Gastrocnemius medialis (tissue), 4 donors: ENCODE results near the gene WAPL. TPM values are rescaled to one million over a fixed set of nuclear protein-coding genes. Genes with fewer than 3 reads are reported as not detected.

Source experiments
- ATAC-seq, 2 donors: fragments of 150-250 bp; one replicate each; pipeline ENCODE4 v1.9.1; 2016
- DNase-seq, 2 donors: peaks; one replicate each; pipeline ENCODE4 v3.0.0-alpha.2; 2019
- H3K27ac ChIP-seq, 4 donors: fragments of 200-600 bp; sonication (generic); 1 replicate in 1 of 4; 2 replicates in 3 of 4; pipeline ENCODE4 v1.5.1; 2016 to 2018; ENCODE audit warnings: mild to moderate bottlenecking in 2 of 4, moderate library complexity in 1 of 4
- H3K27me3 ChIP-seq, 3 donors: fragments of 200-600 bp; sonication (generic) in 2 of 3; 1 replicate in 1 of 3; 2 replicates in 2 of 3; pipeline versions ENCODE4 v1.5.1 to v1.6.0; 2016 to 2019; ENCODE audit warnings: mild to moderate bottlenecking in 1 of 3, moderate library complexity in 1 of 3
- H3K36me3 ChIP-seq, 2 donors: fragments of 200-600 bp; sonication (generic) in 1 of 2; one replicate each; pipeline ENCODE4 v1.5.1; 2017 to 2018
- H3K4me1 ChIP-seq, 2 donors: fragments of 200-600 bp; sonication (generic) in 1 of 2; one replicate each; pipeline ENCODE4 v1.5.1; 2016 to 2017; ENCODE audit warnings: mild to moderate bottlenecking in 2 of 2
- H3K4me3 ChIP-seq, 4 donors: fragments of 200-600 bp; sonication (generic) in 3 of 4; 1 replicate in 1 of 4; 2 replicates in 3 of 4; pipeline ENCODE4 v1.5.1; 2016 to 2019; ENCODE audit warnings: mild to moderate bottlenecking in 2 of 4
- H3K9me3 ChIP-seq, 3 donors: fragments of 200-600 bp; sonication (generic) in 2 of 3; 1 replicate in 1 of 3; 2 replicates in 2 of 3; pipeline ENCODE4 v1.5.1; 2016 to 2019
- CTCF ChIP-seq, 5 experiments: fragments of 450-650 bp in 3 of 5; fragments of 200-600 bp in 2 of 5; sonication (generic) in 2 of 5; IDR thresholded peaks in 4 of 5; conservative IDR thresholded peaks in 1 of 5; 1 replicate in 4 of 5; 2 replicates in 1 of 5; pipeline ENCODE4 v1.5.1; 2016 to 2019; ENCODE audit warnings: antibody characterized with exemption in 5 of 5, mild to moderate bottlenecking in 3 of 5, moderate library complexity in 3 of 5
- POLR2A ChIP-seq, 2 donors: fragments of 450-650 bp; IDR thresholded peaks; one replicate each; pipeline ENCODE4 v1.6.1; 2017; ENCODE audit warnings: antibody characterized with exemption in 2 of 2, mild to moderate bottlenecking in 2 of 2, moderate library complexity in 2 of 2
- in situ Hi-C, 4 donors: fragments of 200-750 bp; cut with MboI; loops; one replicate each; pipeline versions ENCODE4 v1.15.0 to v1.8.0; 2017; ENCODE audit warnings: low sequenced_read_pairs in 4 of 4
- intact Hi-C: fragments of 100-400 bp; cut with DNase I; formaldehyde crosslinking; loops from one replicate; pipeline ENCODE4 v1.15.1; 2023; ENCODE audit warnings: low total_unique reads
- total RNA-seq, 4 donors: library from RNA; depleted of rRNA; stranded (reverse); fragments of >200 nt; gene quantifications; one replicate each; pipeline versions ENCODE4 v1.1.0 to v1.2.3, GENCODE V29; 2016

WAPL gene
- total RNA-seq, 4 donors from 2014 or later = 36.9 to 43.4 (median 39.6) TPM

- H3K9me3 ChIP-seq = no peaks in the 10 kb centered on the region
- peaks cover 12 to 17% of the 10 kb centered on the region in 2 donors for H3K4me1 ChIP-seq
- ATAC-seq (no peak), DNase-seq (no peak)
- no peak overlapping the region for H3K27ac ChIP-seq
- in situ Hi-C loops (no loop called here), intact Hi-C loops (no loop called here)
- H3K36me3 ChIP-seq = peaks cover 0 to 71% of the 10 kb centered on the region in 2 donors
- TF ChIP-seq CTCF (IDR thresholded peaks at IDR 0.05 in 4 of 5, conservative IDR thresholded peaks at IDR 0.05 in 1 of 5) = no peak
- no peak for TF ChIP-seq POLR2A (IDR thresholded peaks at IDR 0.05)
- no peaks in the 10 kb centered on the region for H3K27me3 ChIP-seq
- no peak overlapping the region for H3K4me3 ChIP-seq
Measured at GRCh38 chr10:86440874-86441843, 80.4 kb downstream of the WAPL start.

DNA sequence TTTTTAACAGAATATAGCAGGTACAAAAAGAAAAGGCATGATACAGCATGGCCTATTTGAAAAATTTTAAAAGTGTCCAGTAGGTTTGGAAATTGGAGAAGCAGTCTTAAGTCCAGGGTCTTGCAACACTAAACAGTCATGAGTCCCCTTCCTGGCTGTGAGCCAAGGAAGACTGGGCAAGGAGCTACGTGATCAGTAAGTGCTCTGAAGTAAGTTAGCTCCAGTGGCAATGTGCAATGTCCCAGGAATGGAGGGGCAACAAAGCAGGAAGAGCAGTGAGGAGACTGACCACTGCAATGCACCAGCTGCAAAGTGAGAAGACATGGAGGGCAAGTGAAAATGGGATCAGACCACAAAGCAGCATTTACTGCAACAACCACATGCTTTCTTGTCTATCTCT lies 82.0 kb downstream of the WAPL start:
- TF ChIP-seq POLR2A (IDR thresholded peaks at IDR 0.05) = no peak
- TF ChIP-seq CTCF (IDR thresholded peaks at IDR 0.05 in 4 of 5, conservative IDR thresholded peaks at IDR 0.05 in 1 of 5) = peak in 3 of 5 experiments; percentile 21 to 24 (median 22)
- in situ Hi-C loops = no loop called here
- H3K27ac ChIP-seq = peak overlapping the region; percentile 55 to 69 (median 62)
- H3K36me3 ChIP-seq = peaks cover 0 to 69% of the 10 kb centered on the region in 2 donors
- peaks cover 12 to 17% of the 10 kb centered on the region in 2 donors for H3K4me1 ChIP-seq
- no peaks in the 10 kb centered on the region for H3K27me3 ChIP-seq
- intact Hi-C loops = loop anchor here (2.0 kb wide), 2 partner anchors 39 to 95 kb away; no protein-coding TSS in a partner anchor
- H3K9me3 ChIP-seq = no peaks in the 10 kb centered on the region
- ATAC-seq (peak; percentile 98 to 99), DNase-seq (peak; percentile 78 to 96)
- H3K4me3 ChIP-seq = no peak overlapping the region

DNA sequence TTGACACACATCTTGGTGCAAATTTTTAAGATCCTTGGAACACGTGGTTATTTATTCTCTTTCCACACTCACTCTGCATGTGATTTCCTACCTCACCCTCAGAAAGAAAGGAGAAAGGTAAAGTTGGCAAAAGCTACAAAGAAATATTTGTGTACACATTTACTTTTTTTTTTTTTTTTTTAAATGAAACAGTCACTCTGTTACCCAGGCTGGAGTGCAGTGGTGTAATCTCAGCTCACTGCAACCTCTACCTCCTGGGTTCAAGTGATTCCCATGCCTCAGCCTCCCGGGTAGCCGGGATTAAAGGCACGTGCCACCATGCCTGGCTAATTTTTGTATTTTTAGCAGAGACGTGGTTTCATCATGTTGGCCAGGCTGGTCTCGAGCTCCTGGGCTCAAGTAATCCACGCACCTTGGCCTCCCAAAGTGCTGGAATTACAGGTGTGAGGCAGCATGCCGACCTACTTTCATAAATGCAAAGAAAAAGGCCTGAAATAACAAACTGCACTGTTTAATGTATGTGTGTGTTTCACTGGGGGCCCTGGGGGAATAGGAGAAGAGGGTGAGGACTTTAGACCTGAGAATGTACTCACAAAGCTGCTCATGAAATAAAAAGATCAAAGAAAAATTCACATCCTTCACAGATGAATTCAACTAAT lies 83.4 kb downstream of the WAPL start:
- Histone ChIP-seq H3K9me3 (no peaks in the 10 kb centered on the region), H3K36me3 (peaks cover 0 to 68% of the 10 kb centered on the region in 2 donors), H3K27ac (peak overlapping the region in 2 of 4 donors; percentile 57 to 67), H3K4me1 (peaks cover 12 to 17% of the 10 kb centered on the region in 2 donors), H3K27me3 (no peaks in the 10 kb centered on the region), H3K4me3 (no peak overlapping the region)
- ATAC-seq (no peak), DNase-seq (no peak)
- intact Hi-C loops (loop anchor here (2.0 kb wide), 2 partner anchors 37 to 97 kb away; no protein-coding TSS in a partner anchor), in situ Hi-C loops (no loop called here)
- no peak for TF ChIP-seq POLR2A (IDR thresholded peaks at IDR 0.05)
- no peak for TF ChIP-seq CTCF (IDR thresholded peaks at IDR 0.05 in 4 of 5, conservative IDR thresholded peaks at IDR 0.05 in 1 of 5)

- intact Hi-C loops (no loop called here), in situ Hi-C loops (no loop called here)
- TF ChIP-seq CTCF (IDR thresholded peaks at IDR 0.05 in 4 of 5, conservative IDR thresholded peaks at IDR 0.05 in 1 of 5) (no peak), POLR2A (IDR thresholded peaks at IDR 0.05) (no peak)
- no peak for DNase-seq
- Histone ChIP-seq H3K27ac (no peak overlapping the region), H3K9me3 (no peaks in the 10 kb centered on the region), H3K36me3 (peaks cover 0 to 60% of the 10 kb centered on the region in 2 donors), H3K4me3 (no peak overlapping the region), H3K4me1 (peaks cover 12 to 17% of the 10 kb centered on the region in 2 donors), H3K27me3 (no peaks in the 10 kb centered on the region)
- no peak for ATAC-seq
Measured at GRCh38 chr10:86437447-86437846, 84.1 kb downstream of the WAPL start.
